ENCODE results near the gene OPN3. TPM values are rescaled to one million over a fixed set of nuclear protein-coding genes. Genes with fewer than 3 reads are reported as not detected.
A peak's percentile ranks its signal among the peaks of the same experiment; 100 is the strongest.

Gene OPN3
- total and polyA plus RNA-seq, 4 donors = 10.2 to 18.5 (median 15.1) TPM

- WGBS, 2 donors = 71 to 79% methylated on average over 7 of the region's 7 CpGs
- ATAC-seq (ENCODE audit: insufficient read depth, low FRiP score) (no peak), DNase-seq (no peak)
- Histone ChIP-seq H3K36me3 (ENCODE audit: control insufficient read depth in 4 of 4, insufficient read depth in 4 of 4, low read length in 4 of 4) (no peaks in the 10 kb centered on the region), H3K9ac (ENCODE audit: insufficient read depth in 1 of 2, low read length in 2 of 2) (no peak overlapping the region), H3K27ac (ENCODE audit: low read depth in 1 of 2, low read length in 1 of 2) (no peak overlapping the region), H3K9me3 (ENCODE audit: control insufficient read depth in 4 of 4, insufficient read depth in 3 of 4, low read length in 3 of 4) (no peaks in the 10 kb centered on the region), H3K27me3 (ENCODE audit: control insufficient read depth in 3 of 3, insufficient read depth in 3 of 3, low read length in 2 of 3) (no peaks in the 10 kb centered on the region), H3K4me3 (no peak overlapping the region), H3K4me1 (ENCODE audit: control insufficient read depth in 5 of 5, insufficient read depth in 5 of 5, low read length in 5 of 5) (no peaks in the 10 kb centered on the region)
- TF ChIP-seq CTCF (IDR thresholded peaks at IDR 0.05; ENCODE audit: control extremely low read depth, extremely low read depth) = no peak
Measured at GRCh38 chr1:241553886-241554592, 86.1 kb downstream of the OPN3 start.

GRCh38 chr1:241551759-241552638 is 88.2 kb downstream of the OPN3 start:
- peak; percentile 66 for ATAC-seq (ENCODE audit: insufficient read depth, low FRiP score)
- WGBS, 2 donors = 33 to 52% methylated on average over 22 of the region's 22 CpGs
- peak overlapping the region in 1 of 2 donors; percentile 35 for H3K27ac ChIP-seq (ENCODE audit: low read depth in 1 of 2, low read length in 1 of 2)
- no peak overlapping the region for H3K4me3 ChIP-seq
- no peaks in the 10 kb centered on the region for H3K27me3 ChIP-seq (ENCODE audit: control insufficient read depth in 3 of 3, insufficient read depth in 3 of 3, low read length in 2 of 3)
- no peak for TF ChIP-seq CTCF (IDR thresholded peaks at IDR 0.05; ENCODE audit: control extremely low read depth, extremely low read depth)
- DNase-seq = peak in 1 of 3 donors; percentile 11
- H3K4me1 ChIP-seq (ENCODE audit: control insufficient read depth in 5 of 5, insufficient read depth in 5 of 5, low read length in 5 of 5) = no peaks in the 10 kb centered on the region
- H3K36me3 ChIP-seq (ENCODE audit: control insufficient read depth in 4 of 4, insufficient read depth in 4 of 4, low read length in 4 of 4) = no peaks in the 10 kb centered on the region
- H3K9ac ChIP-seq (ENCODE audit: insufficient read depth in 1 of 2, low read length in 2 of 2) = no peak overlapping the region
- no peaks in the 10 kb centered on the region for H3K9me3 ChIP-seq (ENCODE audit: control insufficient read depth in 4 of 4, insufficient read depth in 3 of 4, low read length in 3 of 4)

- DNase-seq = no peak
- 82 to 86% methylated on average over 1 of the region's 1 CpG for WGBS, 2 donors
- ATAC-seq (ENCODE audit: insufficient read depth, low FRiP score) = no peak
- no peak overlapping the region for H3K27ac ChIP-seq (ENCODE audit: low read depth in 1 of 2, low read length in 1 of 2)
- no peak overlapping the region for H3K4me3 ChIP-seq
- TF ChIP-seq CTCF (IDR thresholded peaks at IDR 0.05; ENCODE audit: control extremely low read depth, extremely low read depth) = no peak
- no peaks in the 10 kb centered on the region for H3K36me3 ChIP-seq (ENCODE audit: control insufficient read depth in 4 of 4, insufficient read depth in 4 of 4, low read length in 4 of 4)
- H3K4me1 ChIP-seq (ENCODE audit: control insufficient read depth in 5 of 5, insufficient read depth in 5 of 5, low read length in 5 of 5) = no peaks in the 10 kb centered on the region
- no peak overlapping the region for H3K9ac ChIP-seq (ENCODE audit: insufficient read depth in 1 of 2, low read length in 2 of 2)
- H3K27me3 ChIP-seq (ENCODE audit: control insufficient read depth in 3 of 3, insufficient read depth in 3 of 3, low read length in 2 of 3) = no peaks in the 10 kb centered on the region
- no peaks in the 10 kb centered on the region for H3K9me3 ChIP-seq (ENCODE audit: control insufficient read depth in 4 of 4, insufficient read depth in 3 of 4, low read length in 3 of 4)
Measured at GRCh38 chr1:241550318-241550717, 89.9 kb downstream of the OPN3 start.

Measured in lung (tissue), 12 donors.